Activated T-helper 1 cell treated with Interleukin-2 at 50 U/mL for 16 hours (primary cell): Measurements from ENCODE around the gene TNRC6B.
A peak's percentile ranks its signal among the peaks of the same experiment; 100 is the strongest.
"Not testable (repeated sequence)": the region's sequence is repeated elsewhere in the genome, so short reads cannot be mapped to it uniquely, and the experiment has no call there.

Experiments
- DNase-seq: peaks from one replicate; pipeline ENCODE4 v3.0.0-alpha.2; 2020; ENCODE audit warnings: low read depth

TNRC6B gene

DNA sequence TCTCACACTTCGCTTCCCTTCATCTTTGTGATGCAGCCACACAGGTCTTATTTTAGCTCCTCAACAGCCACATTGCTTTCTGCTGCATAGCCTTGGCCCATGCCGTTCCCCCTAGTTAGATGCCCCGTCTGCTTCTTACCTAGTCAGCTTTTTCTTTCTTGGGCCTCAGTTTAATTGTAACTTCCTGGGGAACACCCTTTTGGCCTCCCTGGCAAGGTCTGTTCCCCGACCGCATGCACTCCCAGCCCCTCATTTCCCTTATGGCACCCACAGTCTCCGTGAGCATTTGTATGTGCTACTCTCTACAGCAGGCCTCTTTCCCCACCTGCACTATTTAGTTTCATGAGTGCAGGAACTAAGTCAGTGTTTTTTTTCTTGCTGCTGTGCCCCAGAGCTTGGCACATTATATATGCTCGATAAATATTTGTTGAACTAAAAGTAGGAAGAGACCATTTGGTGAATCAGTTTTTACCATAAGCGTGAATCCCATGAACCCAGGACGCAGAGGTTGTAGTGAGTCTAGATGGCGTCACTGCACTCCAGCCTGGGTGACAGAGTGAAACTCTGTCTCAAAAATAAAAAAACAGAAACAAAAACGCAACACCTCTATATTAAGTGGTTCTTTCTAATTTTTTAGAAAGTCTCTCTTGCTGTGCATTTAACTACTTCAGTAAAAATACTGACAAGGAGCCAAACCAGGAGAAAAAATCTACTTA lies 38.5 kb downstream of the TNRC6B start:
- DNase-seq: no peak

DNA sequence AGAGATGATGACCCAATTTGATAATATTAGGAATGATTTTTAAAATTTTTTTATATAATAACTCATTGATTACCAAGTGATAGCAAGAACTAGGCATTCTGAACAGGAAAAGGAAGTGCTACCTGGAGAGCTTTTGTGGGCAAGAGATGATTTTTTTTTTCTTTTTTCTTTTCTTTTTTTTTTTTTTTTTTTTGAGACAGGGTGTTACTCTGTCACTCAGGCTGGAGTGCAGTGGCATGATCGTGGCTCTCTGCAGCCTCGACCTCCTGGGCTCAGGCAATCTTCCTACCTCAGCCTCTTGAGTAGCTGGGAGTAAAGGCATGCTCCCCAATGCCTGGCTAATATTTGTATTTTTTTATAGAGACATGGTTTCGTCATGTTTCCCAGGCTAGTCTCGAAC lies 40.4 kb downstream of the TNRC6B start:
- DNase-seq: no peak

DNA sequence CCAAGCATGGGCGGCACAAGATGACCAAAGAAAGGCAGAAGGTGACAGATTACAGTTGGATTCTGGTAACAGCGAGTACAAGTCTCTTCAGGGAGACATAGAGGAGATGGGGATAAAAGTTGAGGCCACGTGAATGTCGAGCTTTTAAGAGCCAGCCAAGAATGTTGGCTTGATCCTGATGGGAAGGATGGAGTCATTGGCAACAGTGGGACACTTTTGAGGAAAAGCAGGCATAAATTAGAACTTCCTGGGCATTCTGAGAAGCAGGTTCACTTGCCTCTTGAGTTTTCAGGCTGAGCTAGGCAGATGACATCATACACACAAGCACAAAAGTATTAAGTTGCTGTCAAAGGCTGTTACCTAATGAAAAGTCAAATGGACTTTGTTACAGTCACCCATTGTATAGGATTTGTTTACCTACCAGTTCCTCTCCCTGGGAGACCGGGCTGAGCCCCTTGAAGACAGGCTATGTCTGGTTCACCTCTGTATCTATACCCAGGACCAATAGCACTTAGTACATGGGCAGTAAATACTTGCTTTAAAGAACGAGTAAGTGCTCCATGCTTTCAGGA lies 41.1 kb downstream of the TNRC6B start:
- DNase-seq: no peak

DNA sequence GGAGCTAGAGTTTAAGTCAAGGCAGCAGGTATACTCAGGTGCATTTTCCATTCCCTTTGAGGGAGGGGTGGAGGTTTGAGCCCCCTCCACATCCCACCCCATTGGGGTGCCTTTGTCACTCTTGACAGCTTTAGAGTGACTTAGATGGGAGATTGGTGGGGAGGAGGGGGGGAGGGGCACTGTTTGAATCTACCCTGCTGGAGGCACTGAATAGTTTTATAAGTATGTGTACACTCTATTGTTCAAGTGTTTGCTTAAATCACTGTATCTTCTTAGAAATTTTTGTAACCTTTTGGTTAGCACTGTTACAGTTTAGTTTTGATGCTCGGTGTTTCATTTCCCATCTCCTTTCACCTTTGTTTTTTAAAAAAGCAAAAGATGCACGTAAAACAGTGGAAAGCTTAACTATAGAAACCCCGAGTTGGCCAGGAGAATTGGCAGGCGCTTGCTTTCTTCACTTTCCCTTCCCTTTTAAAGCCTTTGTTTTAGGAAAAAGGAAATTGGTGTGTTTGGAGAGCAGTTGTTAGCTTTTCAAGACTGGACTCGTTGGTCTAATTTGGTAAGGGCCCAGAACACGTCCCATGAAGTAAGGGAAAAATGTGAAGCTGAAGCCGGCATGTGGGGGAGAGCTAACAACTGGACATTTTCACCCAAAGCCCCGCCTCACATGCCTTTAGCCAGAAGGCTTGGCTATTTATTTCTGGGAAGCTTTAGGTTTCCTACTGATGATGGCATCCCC lies 42.8 kb downstream of the TNRC6B start:
- DNase-seq: no peak

DNA sequence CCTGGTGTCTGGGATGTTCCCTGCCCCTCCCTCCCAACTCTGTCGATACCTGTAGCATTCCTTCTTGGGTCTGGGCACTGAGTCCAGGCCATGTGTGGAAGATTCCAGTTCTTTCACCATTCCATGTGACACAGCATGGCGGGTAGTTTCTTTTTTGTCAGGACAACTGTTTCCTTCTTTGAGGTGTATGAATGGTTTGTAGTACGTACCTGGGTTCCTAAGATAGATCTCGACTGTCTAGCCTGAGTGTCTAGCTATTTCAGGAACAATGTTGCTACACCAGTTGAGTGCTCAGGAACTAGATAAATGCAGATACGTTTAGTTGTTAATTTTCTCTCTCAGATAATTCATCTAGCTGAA lies 43.3 kb downstream of the TNRC6B start:
- no peak for DNase-seq

DNA sequence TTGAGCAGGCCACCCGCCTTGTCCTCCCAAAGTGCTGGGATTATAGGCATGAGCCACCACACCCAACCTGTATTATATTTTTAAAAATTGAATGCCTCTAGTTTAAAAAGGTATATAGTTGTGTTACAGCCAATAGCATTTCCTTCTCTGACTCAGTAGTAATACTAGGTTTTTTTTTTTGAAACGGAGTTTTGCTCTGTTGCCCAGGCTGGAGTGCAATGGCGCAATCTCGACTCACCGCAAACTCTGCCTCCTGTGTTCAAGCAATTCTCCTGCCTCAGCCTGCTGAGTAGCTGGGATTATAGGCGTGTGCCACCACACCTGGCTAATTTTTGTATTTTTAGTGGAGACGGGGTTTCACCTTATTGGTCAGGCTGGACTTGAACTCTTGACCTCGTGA lies 45.3 kb downstream of the TNRC6B start:
- DNase-seq: not testable (repeated sequence)

DNA sequence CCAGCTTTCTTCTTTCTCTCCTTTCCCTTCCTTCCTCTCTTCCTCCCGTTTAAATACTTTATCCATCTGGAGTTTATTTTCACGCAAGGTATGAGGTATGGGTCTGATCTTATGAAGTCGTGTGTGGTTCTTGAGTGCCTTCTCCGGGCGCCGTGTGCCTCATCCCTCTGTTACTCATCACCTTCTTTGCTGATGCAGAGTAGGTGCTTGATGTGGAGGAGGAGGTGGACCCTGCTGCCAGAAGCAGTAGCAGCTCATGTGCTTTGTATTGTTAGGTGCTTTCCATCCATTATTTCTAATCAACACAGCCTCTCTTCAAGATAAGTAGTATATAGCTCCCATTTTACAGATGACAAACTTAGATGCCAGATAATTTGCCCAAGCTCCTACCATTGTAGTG lies 47.0 kb downstream of the TNRC6B start:
- peak; percentile 16 for DNase-seq

DNA sequence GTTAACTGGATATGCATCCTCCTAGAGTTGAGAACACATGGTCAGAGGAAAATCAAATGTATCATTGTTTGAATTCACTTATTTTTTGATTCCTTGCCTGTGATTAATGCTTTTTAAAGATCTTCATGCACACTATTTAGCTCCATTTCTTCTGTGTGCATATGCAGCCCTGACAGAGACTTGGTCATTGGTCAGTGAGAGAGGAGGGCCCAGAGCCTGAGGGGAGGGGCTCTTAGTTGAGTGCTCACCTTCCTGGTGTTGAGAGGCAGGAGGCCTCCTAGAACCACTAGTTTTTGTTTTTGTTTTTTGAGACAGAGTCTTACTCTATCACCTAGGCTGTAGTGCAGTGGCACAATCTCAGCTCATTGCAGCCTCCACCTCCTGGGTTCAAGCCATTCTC lies 48.9 kb downstream of the TNRC6B start:
- no peak for DNase-seq

DNA sequence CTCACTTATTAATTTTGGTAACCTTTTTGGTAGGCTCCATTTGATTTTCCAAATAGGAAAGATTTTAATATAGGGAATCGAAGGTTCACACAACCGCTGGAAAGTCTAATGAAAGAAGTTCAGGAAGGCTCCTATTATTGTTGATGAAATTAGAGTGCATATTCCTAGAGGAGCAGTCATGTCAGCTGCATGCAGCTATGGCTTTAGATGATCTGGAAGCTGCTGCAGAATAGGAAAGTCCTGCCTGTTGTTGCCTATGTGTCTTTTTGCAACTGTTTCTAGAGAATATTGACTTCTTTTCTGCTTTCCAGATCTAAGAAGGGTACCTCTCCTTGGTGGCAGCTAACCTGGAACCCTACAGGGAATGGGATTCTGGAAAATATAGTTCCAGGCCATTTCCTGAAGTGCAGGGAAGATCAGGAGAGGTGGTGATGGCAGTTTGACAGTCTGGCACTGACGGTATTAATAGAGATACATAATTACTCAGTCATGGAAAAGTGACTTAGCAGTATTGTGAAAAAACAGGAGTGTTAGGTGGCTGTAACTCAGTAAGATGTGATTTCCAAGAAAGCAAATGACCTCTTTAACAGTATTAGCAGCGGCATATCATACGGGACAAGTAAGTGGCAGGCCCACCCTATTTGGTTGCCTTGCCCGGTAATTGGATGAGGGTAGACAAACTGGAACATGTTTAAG lies 54.0 kb downstream of the TNRC6B start:
- DNase-seq: no peak

DNA sequence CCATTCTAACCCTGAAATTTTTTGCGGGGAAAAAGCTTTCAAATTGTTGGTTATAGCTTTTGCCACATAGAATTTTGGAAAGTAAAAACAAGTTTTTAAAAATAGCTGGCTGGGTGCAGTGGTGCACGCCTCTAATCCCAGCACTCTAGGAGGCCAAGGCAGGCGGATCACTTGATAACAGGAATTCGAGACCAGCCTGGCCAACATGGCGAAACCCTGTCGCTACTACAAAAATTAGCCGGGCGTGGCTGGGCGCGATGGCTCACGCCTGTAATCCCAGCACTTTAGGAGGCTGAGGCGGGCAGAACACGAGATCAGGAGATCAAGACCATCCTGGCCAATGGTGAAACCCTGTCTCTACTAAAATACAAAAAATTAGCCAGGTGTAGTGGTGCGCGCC lies 54.9 kb downstream of the TNRC6B start:
- no peak for DNase-seq

DNA sequence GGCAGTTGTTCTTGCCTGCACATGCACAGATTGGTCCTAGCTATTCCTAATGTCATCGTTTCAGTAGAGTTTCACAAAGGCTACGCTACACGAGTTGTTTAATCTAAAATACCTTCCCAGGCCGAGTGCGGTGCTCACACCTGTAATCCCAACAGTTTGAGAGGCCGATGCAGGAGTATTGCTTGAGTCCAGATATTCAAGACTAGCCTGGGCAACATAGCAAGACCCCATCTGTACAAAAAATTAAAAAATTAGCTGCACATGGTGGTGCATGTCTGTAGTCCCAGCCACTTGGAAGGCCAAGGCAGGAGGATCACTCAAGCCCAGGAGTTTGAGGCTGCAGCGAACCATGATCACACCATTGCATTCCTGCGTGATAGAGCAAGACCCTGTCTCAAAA lies 56.2 kb downstream of the TNRC6B start:
- no peak for DNase-seq

DNA sequence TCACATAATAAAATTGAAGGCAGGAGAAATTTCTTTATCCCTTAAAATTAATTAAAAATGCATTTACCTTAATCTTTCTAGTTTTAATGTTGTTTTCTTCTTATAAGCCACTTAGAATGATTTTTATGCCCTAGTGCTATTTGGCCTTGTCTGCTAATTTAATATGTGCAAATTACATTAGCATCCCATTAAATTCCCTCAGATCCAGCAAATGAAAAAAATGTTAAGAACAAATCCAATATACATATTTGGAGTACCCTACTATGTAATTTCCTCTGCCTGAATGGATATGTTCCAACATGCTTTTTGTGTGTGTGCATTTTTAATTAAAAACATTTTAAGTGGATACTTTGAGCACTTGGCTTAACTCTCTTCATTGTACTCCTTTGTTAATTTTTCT lies 56.9 kb downstream of the TNRC6B start:
- DNase-seq: no peak

DNA sequence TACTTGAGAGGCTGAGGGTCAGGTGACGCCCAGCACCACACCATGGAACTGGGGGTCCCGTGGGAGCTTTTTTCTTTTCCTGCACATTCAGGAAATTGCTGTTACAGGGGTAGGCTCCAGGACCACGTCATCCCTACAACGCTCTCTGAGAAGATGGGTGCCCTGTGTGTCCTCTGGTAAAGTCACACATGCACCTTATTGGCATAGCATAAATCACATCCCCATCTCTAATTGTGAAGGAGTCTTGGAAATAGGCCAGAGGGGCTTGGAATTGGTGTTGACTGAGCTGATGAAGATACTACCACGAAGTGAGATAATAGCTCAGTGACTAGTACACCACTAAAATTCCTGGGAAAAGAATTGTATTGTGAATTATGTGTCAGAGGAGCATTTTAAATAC lies 57.6 kb downstream of the TNRC6B start:
- DNase-seq: no peak

DNA sequence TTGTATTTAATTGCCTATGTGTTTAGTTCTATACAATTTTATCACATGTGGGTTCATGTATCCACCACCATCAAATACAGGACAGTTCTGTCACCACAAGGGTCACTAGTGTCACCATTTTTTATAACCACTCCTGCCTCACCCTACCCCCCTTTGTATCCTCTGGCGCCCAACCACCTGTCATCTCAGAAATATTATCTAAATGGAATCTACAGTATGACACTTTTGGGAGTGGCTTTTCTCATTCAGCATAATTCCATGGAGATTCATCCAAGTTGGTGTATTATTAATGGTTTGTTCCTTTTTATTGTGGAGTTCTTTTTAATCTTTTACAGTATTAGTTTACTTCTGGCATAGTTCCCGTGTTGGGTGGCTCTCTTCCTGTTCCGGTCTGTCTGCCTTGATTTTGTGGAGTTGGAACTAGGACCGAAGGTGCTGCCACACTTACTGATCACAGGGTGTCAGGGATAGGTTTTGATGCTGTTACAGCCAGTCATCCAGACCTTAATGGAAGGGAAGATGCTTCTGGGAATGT lies 58.5 kb downstream of the TNRC6B start:
- no peak for DNase-seq

DNA sequence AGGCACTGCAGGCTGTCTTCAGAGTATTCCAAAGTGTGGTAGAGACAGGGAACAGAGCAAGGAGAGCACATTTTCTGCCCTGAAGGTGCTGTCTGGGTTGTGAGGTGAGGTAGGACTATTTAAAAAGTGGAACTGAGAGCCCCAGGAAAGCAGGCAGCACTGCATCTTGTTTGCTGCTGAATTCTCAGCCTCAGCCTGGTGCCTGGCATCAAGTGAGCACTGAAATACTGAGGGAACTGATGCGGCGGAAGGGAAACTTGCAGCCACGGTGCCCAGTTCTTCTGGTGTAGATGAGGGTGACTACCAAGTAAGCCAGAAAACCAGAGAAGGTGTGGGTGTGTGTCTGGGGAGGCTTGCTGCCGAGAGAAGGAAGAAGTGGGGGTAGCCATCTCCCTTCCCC lies 59.5 kb downstream of the TNRC6B start:
- no peak for DNase-seq

DNA sequence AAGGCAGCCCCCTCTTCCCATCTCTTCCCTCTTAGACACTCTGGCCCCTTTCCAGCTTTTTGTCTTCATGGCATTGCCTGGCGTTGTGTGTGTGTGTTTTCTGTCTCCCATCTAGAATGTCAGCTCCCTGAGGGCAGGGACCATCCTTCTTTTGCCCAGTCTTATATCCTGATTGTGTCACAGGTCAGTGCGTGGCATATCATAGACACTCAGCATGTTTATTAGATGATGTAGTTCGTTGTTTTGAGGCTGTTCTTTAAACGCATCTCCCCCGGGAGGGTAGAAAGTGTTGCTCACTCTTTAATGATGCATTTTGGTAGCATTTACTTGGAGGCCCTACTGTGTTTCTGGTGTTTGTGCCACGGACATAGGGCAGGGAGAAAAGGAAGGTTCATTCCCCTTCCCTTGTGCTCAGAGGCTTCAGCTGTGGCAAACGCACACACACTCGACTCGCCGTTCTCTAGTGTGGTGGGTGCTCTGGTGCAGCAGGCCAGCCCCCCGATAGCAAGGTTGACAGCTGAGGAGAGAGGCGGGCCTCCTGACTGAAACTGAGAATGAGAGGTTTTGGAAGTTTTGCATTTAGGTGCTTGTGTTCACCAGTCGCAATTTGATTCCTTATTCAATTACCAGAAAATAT lies 60.2 kb downstream of the TNRC6B start:
- DNase-seq: no peak

DNA sequence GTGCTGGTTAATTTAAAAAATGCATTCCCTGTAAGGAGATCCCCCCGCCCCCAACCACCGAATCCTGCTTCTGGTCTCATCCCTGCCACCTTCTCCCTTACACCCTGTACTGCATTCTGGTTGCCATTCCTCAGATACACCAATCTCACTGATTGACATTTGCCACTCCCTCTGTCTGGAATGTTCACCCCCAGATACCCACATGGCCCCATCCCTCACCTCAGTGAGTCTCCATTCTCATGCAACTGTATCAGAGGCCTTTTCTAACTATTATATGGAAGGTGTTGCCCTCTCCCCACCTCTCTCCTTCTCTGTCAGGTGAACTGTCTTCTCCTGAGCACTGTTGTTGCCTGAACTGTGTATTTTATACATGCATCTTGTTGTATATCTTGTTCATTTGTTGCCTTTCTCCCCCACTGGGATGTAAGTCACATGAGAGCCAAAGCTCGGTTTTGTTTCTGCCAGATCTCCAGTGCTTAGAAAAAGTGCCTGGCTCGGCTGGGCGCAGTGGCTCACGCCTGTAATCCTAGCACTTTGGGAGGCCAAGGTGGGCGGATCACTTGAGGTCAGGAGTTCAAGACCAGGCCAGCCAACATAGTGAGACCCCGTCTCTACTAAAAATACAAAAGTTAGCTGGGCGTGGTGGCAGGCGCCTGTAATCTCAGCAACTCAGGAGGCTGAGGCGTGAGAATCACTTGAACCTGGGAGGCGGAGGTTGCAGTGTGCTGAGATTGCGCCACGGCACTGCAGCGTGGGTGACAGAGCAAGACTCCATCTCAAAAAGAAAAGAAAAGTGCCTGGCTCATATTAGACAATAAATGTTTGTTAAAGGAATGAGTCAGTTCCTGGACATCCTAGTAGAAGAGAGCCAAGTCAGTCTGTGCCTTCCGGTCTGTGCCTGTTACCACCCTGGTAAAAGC lies 61.0 kb downstream of the TNRC6B start:
- DNase-seq: no peak

DNA sequence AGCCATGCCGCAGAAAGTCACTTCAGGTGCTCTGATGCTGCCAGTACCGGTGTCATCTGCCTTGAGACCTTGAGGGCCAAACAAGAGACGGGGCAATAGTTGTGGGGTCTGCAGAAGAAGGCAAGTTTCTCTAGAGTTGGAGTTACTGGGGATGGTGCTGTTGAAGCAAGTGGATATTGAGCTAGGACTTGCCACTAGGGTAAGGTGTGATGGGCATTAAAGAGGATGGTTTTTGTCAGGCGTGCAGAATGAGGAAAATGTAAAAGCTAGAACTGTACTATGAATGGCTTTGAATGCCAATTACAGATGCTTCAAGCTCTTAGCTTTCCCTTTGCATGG lies 61.6 kb downstream of the TNRC6B start:
- DNase-seq: no peak

DNA sequence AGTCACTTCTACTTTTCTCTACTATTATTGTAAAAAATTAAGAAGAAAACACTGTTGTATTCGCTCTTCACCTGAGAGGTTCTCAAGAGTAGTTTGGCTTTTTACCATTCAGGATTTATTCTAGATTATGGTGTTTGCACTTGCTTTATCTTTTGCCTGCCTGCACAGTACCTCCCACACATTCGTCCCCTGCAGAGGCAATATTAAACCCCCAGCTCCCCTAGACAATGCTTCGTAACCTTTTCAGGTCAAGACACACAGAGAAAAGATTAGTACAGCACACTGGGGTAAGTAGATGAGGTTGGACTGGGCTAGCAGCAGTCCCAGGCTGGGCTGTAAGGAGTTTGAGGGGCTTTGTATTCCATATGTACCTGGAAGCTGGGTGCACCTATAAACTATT lies 62.4 kb downstream of the TNRC6B start:
- DNase-seq: no peak

DNA sequence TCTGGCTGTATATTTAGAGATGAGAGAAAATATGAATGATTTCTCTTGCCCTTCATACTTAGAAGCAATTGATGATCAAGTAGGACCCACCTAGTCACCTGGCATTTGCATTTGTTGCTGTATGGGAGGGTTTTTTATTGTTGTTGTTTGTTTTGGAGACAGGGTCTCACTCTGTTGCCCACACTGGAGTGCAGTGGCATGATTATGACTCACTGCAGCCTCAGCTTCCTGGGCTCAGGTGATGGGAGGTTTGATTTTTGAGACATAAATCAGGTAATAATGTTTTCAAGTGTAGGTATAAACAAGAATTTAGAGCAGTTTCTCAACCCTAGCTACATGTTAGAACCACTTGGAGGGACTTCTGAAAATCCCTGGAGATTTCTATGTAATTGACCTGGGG lies 63.0 kb downstream of the TNRC6B start:
- DNase-seq: no peak

DNA sequence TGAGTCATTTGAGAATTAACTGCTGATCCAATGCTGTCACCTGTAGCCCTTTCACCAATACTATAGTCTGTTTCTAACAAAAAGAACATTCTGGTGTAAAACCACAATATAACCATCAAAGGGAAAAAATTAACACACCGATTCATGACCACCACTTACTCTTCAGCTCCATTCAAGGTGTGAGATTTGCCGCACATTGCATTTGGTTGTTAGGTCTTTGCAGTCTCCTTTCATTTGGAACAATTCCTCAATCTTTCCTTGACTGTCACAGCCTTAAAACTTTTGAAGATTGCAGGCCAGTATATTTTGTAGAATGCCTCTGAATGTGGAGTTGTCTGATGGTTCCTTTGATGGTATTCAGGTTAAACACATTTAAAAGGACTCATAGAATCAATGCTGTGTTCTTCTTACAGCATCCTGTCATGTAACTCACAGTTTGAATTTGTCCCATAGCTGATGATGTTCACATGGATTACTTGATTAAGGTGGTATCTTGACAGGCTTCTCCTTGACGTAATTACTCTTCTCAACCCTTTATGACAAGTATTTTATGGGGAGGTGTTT lies 63.6 kb downstream of the TNRC6B start:
- no peak for DNase-seq
